H9 (cell line): ENCODE data around the gene TMED3. TPM values are rescaled to one million over a fixed set of nuclear protein-coding genes. Genes with fewer than 3 reads are reported as not detected.

Experiments
- DNase-seq: peaks from one replicate; pipeline ENCODE4 v3.0.0-alpha.2; 2017
- H2AFZ ChIP-seq: one replicate; pipeline ENCODE4 v1.6.1; 2013; ENCODE audit warnings: mild to moderate bottlenecking, low read length, control low read depth, moderate library complexity
- H2AK5ac ChIP-seq: 2 replicates; pipeline ENCODE4 v1.6.1; 2013; ENCODE audit warnings: low read length, control low read depth, mixed read lengths; ENCODE audit not compliant: insufficient read length
- H2BK120ac ChIP-seq: one replicate; pipeline ENCODE4 v1.6.1; 2013; ENCODE audit warnings: low read depth, mild to moderate bottlenecking, low read length, control low read depth, inconsistent platforms; ENCODE audit not compliant: poor library complexity, severe bottlenecking
- H2BK12ac ChIP-seq: 2 replicates; pipeline ENCODE4 v1.6.1; 2013; ENCODE audit warnings: low read length, control low read depth, mixed read lengths, low read depth; ENCODE audit not compliant: insufficient read length
- H2BK15ac ChIP-seq: 2 replicates; pipeline ENCODE4 v1.6.1; 2013; ENCODE audit warnings: low read depth, low read length, control low read depth
- H2BK20ac ChIP-seq: one replicate; pipeline ENCODE4 v1.6.1; 2013; ENCODE audit warnings: low read depth, mild to moderate bottlenecking, low read length, control low read depth, inconsistent platforms; ENCODE audit not compliant: poor library complexity, severe bottlenecking
- H2BK5ac ChIP-seq: 2 replicates; pipeline ENCODE4 v1.6.1; 2013; ENCODE audit warnings: low read length, control low read depth, mixed read lengths; ENCODE audit not compliant: insufficient read length
- H3K14ac ChIP-seq: 2 replicates; pipeline ENCODE4 v1.6.1; 2013; ENCODE audit warnings: low read length, control low read depth; ENCODE audit not compliant: insufficient read depth
- H3K18ac ChIP-seq: 2 replicates; pipeline ENCODE4 v1.6.1; 2013; ENCODE audit warnings: low read depth, mild to moderate bottlenecking, mixed read lengths, low read length, control low read depth; ENCODE audit not compliant: insufficient read length
- H3K23ac ChIP-seq: 2 replicates; pipeline ENCODE4 v1.6.1; 2013; ENCODE audit warnings: low read length, control low read depth, mixed read lengths, low read depth; ENCODE audit not compliant: insufficient read length
- H3K23me2 ChIP-seq: 2 replicates; pipeline ENCODE4 v1.6.1; 2013; ENCODE audit warnings: low read depth, mild to moderate bottlenecking, mixed read lengths, low read length, control low read depth; ENCODE audit not compliant: insufficient read length, poor library complexity, severe bottlenecking
- H3K27ac ChIP-seq: 2 replicates; pipeline ENCODE4 v1.5.1; 2013; ENCODE audit warnings: low read length, control low read depth, mixed read lengths, low read depth; ENCODE audit not compliant: insufficient read length
- H3K27me3 ChIP-seq: 2 replicates; pipeline ENCODE4 v1.6.1; 2013; ENCODE audit warnings: low read length, control low read depth, inconsistent platforms; ENCODE audit not compliant: insufficient read depth
- H3K4ac ChIP-seq: 2 replicates; pipeline ENCODE4 v1.6.1; 2013; ENCODE audit warnings: low read depth, mild to moderate bottlenecking, control low read depth, inconsistent platforms, low read length, moderate library complexity
- H3K4me1 ChIP-seq: 2 replicates; pipeline ENCODE4 v1.6.1; 2013; ENCODE audit warnings: low read length, control low read depth, inconsistent platforms; ENCODE audit not compliant: insufficient read depth
- H3K4me2 ChIP-seq: 2 replicates; pipeline ENCODE4 v1.6.1; 2013; ENCODE audit warnings: low read length, control low read depth, mixed read lengths; ENCODE audit not compliant: insufficient read length, insufficient read depth
- H3K56ac ChIP-seq: 2 replicates; pipeline ENCODE4 v1.6.1; 2013; ENCODE audit warnings: low read depth, mild to moderate bottlenecking, mixed read lengths, low read length, control low read depth; ENCODE audit not compliant: insufficient read length
- H3K79me1 ChIP-seq: 2 replicates; pipeline ENCODE4 v1.6.1; 2013; ENCODE audit warnings: low read depth, mild to moderate bottlenecking, moderate library complexity, low read length, control low read depth, inconsistent platforms; ENCODE audit not compliant: insufficient read depth, poor library complexity, severe bottlenecking
- H3K79me2 ChIP-seq: 2 replicates; pipeline ENCODE4 v1.6.1; 2013; ENCODE audit warnings: low read length, control low read depth, inconsistent platforms; ENCODE audit not compliant: insufficient read depth
- H3K9ac ChIP-seq: 2 replicates; pipeline ENCODE4 v1.6.1; 2013; ENCODE audit warnings: low read length, control low read depth, mixed read lengths; ENCODE audit not compliant: insufficient read length; ENCODE audit errors: extremely low read depth
- H3K9me3 ChIP-seq: one replicate; pipeline ENCODE4 v1.6.1; 2013; ENCODE audit warnings: low read depth, low read length, inconsistent platforms; ENCODE audit not compliant: control insufficient read depth
- H3T11ph ChIP-seq: one replicate; pipeline ENCODE4 v1.6.1; 2013; ENCODE audit warnings: mild to moderate bottlenecking, low read length, control low read depth, inconsistent platforms
- H4K20me1 ChIP-seq: one replicate; pipeline ENCODE4 v1.6.1; 2013; ENCODE audit not compliant: control insufficient read depth, insufficient read length, insufficient read depth
- H4K5ac ChIP-seq: 2 replicates; pipeline ENCODE4 v1.6.1; 2013; ENCODE audit warnings: low read depth, mild to moderate bottlenecking, mixed read lengths, low read length, control low read depth; ENCODE audit not compliant: insufficient read length
- H4K8ac ChIP-seq: replicated peaks from 2 replicates; pipeline ENCODE4 v1.6.1; 2013; ENCODE audit warnings: low read length, control low read depth, mixed read lengths, low read depth; ENCODE audit not compliant: insufficient read length
- H4K91ac ChIP-seq: 2 replicates; pipeline ENCODE4 v1.6.1; 2013; ENCODE audit warnings: low read depth, mild to moderate bottlenecking, moderate library complexity, mixed read lengths, low read length, control low read depth; ENCODE audit not compliant: insufficient read length
- H3K27ac Mint-ChIP-seq, 3 experiments: 2 replicates in 2 of 3; 3 replicates in 1 of 3; pipeline ENCODE4 v1.8.0; 2020 to 2021; ENCODE audit warnings: mixed read lengths in 3 of 3, mild to moderate bottlenecking in 1 of 3, moderate library complexity in 1 of 3
- H3K27me3 Mint-ChIP-seq: 2 replicates; pipeline ENCODE4 v1.8.0; 2021; ENCODE audit warnings: low read depth, mild to moderate bottlenecking, moderate library complexity, mixed read lengths
- H3K36me3 Mint-ChIP-seq, 3 experiments: 2 replicates in 2 of 3; 3 replicates in 1 of 3; pipeline ENCODE4 v1.8.0; 2020 to 2021; ENCODE audit warnings: low read depth in 3 of 3, mixed read lengths in 3 of 3; ENCODE audit not compliant: insufficient read depth in 1 of 3
- H3K4me1 Mint-ChIP-seq, 2 experiments: 2 replicates each; pipeline ENCODE4 v1.8.0; 2020; ENCODE audit warnings: mixed read lengths in 2 of 2
- H3K4me3 Mint-ChIP-seq, 2 experiments: 2 replicates in 1 of 2; 3 replicates in 1 of 2; pipeline ENCODE4 v1.8.0; 2020 to 2021; ENCODE audit warnings: mild to moderate bottlenecking in 2 of 2, mixed read lengths in 2 of 2, moderate library complexity in 1 of 2
- H3K9me3 Mint-ChIP-seq, 2 experiments: 2 replicates in 1 of 2; 3 replicates in 1 of 2; pipeline ENCODE4 v1.8.0; 2020; ENCODE audit warnings: mild to moderate bottlenecking in 2 of 2, mixed read lengths in 2 of 2, moderate library complexity in 1 of 2
- WGBS: extraction: QIAGEN DNeasy Blood & Tissue Kit; methylation state at CpG from one replicate; pipeline ENCODE4 v1.1.7; 2013; ENCODE audit warnings: missing lambda C conversion rate, low lambda C conversion rate, mixed read lengths; ENCODE audit not compliant: insufficient read length; ENCODE audit errors: extremely low coverage; 5-methylcytosine and 5-hydroxymethylcytosine counted together
- total RNA-seq: library from RNA; stranded (reverse); gene quantifications from 2 replicates; pipeline ENCODE4 v1.2.1, GENCODE V29; 2021
- TF ChIP-seq, protein P1 (sequence below): fragments of 200-600 bp; sonication (generic); conservative IDR thresholded peaks from 3 replicates; pipeline ENCODE4 v1.8.0; 2021; ENCODE audit warnings: antibody characterized with exemption, mild to moderate bottlenecking

The TMED3 gene
- total RNA-seq, 1 experiment from 2014 or later: 46.4 TPM

DNA sequence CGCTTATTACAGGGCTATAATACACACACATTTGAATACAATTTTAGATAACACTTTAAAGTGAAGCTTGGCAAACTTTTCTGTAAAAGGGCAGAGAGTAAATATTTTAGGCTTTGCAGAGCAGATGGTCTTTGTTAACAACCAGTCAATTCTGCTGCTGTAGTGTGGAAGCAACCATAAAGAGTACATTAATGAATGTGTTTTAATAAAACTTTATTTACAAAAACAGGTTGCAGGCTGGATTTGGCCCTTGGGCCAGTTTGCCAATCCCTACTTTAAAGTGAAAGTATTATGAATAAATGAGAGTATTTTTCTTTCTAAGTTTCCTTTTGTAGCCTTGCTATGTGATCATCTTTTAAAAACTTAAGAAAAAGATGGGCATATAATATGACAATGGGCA, 49.1 kb upstream of the TMED3 start:
- no peak overlapping the region for H3K14ac ChIP-seq
- H3K18ac ChIP-seq: no peak overlapping the region
- no CpG with 5 or more reads among the region's 1 CpG for WGBS

More for the DNA sequence above, 49.1 kb upstream of the TMED3 start:
- Histone ChIP-seq H4K91ac (no peak overlapping the region), H2BK15ac (no peak overlapping the region), H3K27me3 (no peaks in the 10 kb centered on the region), H2BK5ac (no peak overlapping the region), H3K9me3 (no peaks in the 10 kb centered on the region), H2AK5ac (no peak overlapping the region), H4K5ac (no peak overlapping the region), H3K79me2 (no peaks in the 10 kb centered on the region), H3T11ph (no peak overlapping the region), H3K9ac (no peak overlapping the region), H3K27ac (no peak overlapping the region), H2AFZ (no peak overlapping the region), H3K4ac (no peak overlapping the region), H3K23ac (no peak overlapping the region), H2BK12ac (no peak overlapping the region), H3K4me2 (no peak overlapping the region), H4K8ac (no peak overlapping the region), H3K4me1 (no peaks in the 10 kb centered on the region), H2BK20ac (no peak overlapping the region), H3K23me2 (no peaks in the 10 kb centered on the region), H3K79me1 (no peaks in the 10 kb centered on the region), H2BK120ac (no peak overlapping the region), H3K56ac (no peak overlapping the region), H4K20me1 (no peaks in the 10 kb centered on the region)
- DNase-seq: no peak
- Mint-ChIP-seq H3K27me3 (peaks cover 6% of the 10 kb centered on the region; the same call in 1 of the 2 replicates), H3K27ac (no peak overlapping the region), H3K4me3 (no peak overlapping the region), H3K9me3 (peaks cover 2 to 3% of the 10 kb centered on the region in 2 experiments; a peak in 2 of 5 replicates), H3K36me3 (peaks cover 0 to 7% (median 0%) of the 10 kb centered on the region in 3 experiments; a peak in 3 of 7 replicates), H3K4me1 (peaks cover 0 to 9% of the 10 kb centered on the region in 2 experiments; a peak in 1 of 4 replicates)
- TF ChIP-seq, protein P1, sequence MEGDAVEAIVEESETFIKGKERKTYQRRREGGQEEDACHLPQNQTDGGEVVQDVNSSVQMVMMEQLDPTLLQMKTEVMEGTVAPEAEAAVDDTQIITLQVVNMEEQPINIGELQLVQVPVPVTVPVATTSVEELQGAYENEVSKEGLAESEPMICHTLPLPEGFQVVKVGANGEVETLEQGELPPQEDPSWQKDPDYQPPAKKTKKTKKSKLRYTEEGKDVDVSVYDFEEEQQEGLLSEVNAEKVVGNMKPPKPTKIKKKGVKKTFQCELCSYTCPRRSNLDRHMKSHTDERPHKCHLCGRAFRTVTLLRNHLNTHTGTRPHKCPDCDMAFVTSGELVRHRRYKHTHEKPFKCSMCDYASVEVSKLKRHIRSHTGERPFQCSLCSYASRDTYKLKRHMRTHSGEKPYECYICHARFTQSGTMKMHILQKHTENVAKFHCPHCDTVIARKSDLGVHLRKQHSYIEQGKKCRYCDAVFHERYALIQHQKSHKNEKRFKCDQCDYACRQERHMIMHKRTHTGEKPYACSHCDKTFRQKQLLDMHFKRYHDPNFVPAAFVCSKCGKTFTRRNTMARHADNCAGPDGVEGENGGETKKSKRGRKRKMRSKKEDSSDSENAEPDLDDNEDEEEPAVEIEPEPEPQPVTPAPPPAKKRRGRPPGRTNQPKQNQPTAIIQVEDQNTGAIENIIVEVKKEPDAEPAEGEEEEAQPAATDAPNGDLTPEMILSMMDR: no peak
